ENCODE results near the gene ZNF853. TPM values are rescaled to one million over a fixed set of nuclear protein-coding genes. Genes with fewer than 3 reads are reported as not detected.

ZNF853 gene
- total and polyA plus RNA-seq, 8 donors, result 1.6 to 30.9 (median 5.6) TPM

- no peak overlapping the region for H3K4me3 ChIP-seq
- peaks cover 0 to 35% (median 12%) of the 10 kb centered on the region in 3 donors for H3K27me3 ChIP-seq
- WGBS, 5 donors, result 86 to 92% (median 91%) methylated on average over 10 to 20 of the region's 20 CpGs
- H3K4me1 ChIP-seq, result peaks cover 11 to 25% (median 18%) of the 10 kb centered on the region in 4 donors
- no peak overlapping the region for H3K27ac ChIP-seq
- H3K9me3 ChIP-seq, result no peaks in the 10 kb centered on the region
- TF ChIP-seq POLR2AphosphoS5 (IDR thresholded peaks at IDR 0.05) (no peak), POLR2A (IDR thresholded peaks at IDR 0.05) (no peak)
- TF ChIP-seq, protein P1, sequence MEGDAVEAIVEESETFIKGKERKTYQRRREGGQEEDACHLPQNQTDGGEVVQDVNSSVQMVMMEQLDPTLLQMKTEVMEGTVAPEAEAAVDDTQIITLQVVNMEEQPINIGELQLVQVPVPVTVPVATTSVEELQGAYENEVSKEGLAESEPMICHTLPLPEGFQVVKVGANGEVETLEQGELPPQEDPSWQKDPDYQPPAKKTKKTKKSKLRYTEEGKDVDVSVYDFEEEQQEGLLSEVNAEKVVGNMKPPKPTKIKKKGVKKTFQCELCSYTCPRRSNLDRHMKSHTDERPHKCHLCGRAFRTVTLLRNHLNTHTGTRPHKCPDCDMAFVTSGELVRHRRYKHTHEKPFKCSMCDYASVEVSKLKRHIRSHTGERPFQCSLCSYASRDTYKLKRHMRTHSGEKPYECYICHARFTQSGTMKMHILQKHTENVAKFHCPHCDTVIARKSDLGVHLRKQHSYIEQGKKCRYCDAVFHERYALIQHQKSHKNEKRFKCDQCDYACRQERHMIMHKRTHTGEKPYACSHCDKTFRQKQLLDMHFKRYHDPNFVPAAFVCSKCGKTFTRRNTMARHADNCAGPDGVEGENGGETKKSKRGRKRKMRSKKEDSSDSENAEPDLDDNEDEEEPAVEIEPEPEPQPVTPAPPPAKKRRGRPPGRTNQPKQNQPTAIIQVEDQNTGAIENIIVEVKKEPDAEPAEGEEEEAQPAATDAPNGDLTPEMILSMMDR (IDR thresholded peaks at IDR 0.05), result no peak
- peaks cover 7 to 42% (median 11%) of the 10 kb centered on the region in 4 donors for H3K36me3 ChIP-seq
- intact Hi-C loops (cut with DNase I; ENCODE audit: low total_unique reads), result no loop called here
- DNase-seq, result peak in 1 of 2 donors; percentile 34
Observed at GRCh38 chr7:6616854-6617643, 1.6 kb downstream of the ZNF853 start.

GRCh38 chr7:6618621-6619020, 3.2 kb downstream of the ZNF853 start:
- WGBS, 5 donors, result 74 to 100% (median 86%) methylated on average over 4 of the region's 4 CpGs
- TF ChIP-seq POLR2AphosphoS5 (IDR thresholded peaks at IDR 0.05) (no peak), EP300 (IDR thresholded peaks at IDR 0.05) (no peak), POLR2A (IDR thresholded peaks at IDR 0.05) (no peak)
- TF ChIP-seq, protein P1 (IDR thresholded peaks at IDR 0.05), result no peak
- Histone ChIP-seq H3K27ac (no peak overlapping the region), H3K36me3 (peaks cover 7 to 58% (median 25%) of the 10 kb centered on the region in 4 donors), H3K4me1 (peaks cover 11 to 25% (median 18%) of the 10 kb centered on the region in 4 donors), H3K4me3 (no peak overlapping the region), H3K9me3 (no peaks in the 10 kb centered on the region), H3K27me3 (peaks cover 0 to 31% (median 12%) of the 10 kb centered on the region in 3 donors)
- intact Hi-C loops (cut with DNase I; ENCODE audit: low total_unique reads), result no loop called here
- no peak for DNase-seq

DNA sequence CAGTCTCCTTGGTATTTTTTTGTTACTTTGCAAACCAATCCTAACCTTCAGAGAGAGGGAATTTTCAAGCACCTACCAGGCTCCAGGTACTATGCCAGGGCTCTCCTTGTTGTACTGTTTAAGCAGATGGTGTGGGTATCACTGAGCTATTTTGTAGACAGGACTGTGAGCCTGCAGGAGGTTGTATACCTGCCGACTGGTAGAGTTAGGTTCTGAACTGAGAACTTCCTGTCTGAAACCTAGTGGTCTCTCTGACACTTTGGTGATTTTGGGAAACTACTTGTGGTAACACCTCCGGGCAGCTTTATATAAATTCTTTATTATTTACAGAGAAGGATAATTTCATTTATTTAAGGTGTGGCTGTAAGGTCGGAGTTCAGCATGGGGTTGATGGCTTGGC, 4.6 kb downstream of the ZNF853 start:
- DNase-seq, result no peak
- no peak overlapping the region for H3K4me3 ChIP-seq
- TF ChIP-seq POLR2AphosphoS5 (IDR thresholded peaks at IDR 0.05), result no peak
- no peak for TF ChIP-seq EP300 (IDR thresholded peaks at IDR 0.05)
- TF ChIP-seq POLR2A (IDR thresholded peaks at IDR 0.05), result no peak
- TF ChIP-seq, protein P1 (IDR thresholded peaks at IDR 0.05), result no peak
- H3K27me3 ChIP-seq, result peaks cover 0 to 18% (median 8%) of the 10 kb centered on the region in 3 donors
- H3K27ac ChIP-seq, result no peak overlapping the region
- H3K4me1 ChIP-seq, result peaks cover 11 to 21% (median 14%) of the 10 kb centered on the region in 4 donors
- intact Hi-C loops (cut with DNase I; ENCODE audit: low total_unique reads), result no loop called here
- 35 to 59% (median 57%) methylated on average over 3 of the region's 3 CpGs for WGBS, 5 donors
- peaks cover 7 to 67% (median 32%) of the 10 kb centered on the region in 4 donors for H3K36me3 ChIP-seq
- H3K9me3 ChIP-seq, result no peaks in the 10 kb centered on the region

DNA sequence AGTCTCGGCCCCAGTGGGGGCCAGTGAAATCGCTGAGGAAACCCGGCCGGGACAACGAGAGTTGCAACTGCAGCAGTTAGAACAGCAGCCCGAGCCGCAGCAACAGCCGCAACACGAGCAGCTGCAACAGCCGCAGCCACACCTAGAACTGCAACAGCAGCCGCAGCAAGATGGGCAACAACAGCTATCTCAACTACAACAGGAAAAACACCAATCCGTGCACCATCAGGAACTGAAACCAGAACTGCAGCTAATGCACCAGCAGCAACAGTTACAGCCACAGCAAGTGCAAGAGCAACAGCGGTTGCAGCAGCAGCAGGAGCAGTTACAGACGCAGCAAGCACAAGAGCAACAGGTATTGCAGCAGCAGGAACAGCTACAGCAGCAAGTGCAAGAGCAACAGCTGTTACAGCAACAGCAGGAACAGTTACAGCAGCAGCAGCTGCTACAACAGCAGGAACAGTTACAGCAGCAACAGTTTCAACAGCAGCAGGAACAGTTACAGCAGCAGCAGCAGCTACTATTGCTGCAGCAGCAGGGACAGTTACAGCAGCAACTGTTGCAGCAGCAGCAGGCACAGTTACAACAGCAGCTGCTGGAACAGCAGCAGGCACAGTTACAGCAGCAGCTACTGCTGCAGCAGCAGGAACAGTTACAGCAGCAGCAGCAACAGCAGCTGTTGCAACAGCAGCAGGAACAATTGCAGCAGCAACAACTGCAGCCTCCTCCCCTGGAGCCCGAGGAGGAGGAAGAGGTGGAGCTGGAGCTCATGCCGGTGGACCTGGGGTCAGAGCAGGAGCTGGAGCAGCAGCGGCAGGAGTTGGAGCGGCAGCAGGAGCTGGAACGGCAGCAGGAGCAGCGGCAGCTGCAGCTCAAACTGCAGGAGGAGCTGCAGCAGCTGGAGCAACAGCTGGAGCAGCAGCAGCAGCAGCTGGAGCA, 6.1 kb downstream of the ZNF853 start:
- intact Hi-C loops (cut with DNase I; ENCODE audit: low total_unique reads), result no loop called here
- no peak for DNase-seq
- TF ChIP-seq EP300 (IDR thresholded peaks at IDR 0.05), result no peak
- TF ChIP-seq POLR2AphosphoS5 (IDR thresholded peaks at IDR 0.05), result no peak
- 87 to 91% (median 88%) methylated on average over 17 to 20 of the region's 20 CpGs for WGBS, 5 donors
- H3K4me3 ChIP-seq, result no peak overlapping the region
- H3K4me1 ChIP-seq, result peaks cover under 1 to 12% (median 6%) of the 10 kb centered on the region in 4 donors
- no peaks in the 10 kb centered on the region for H3K9me3 ChIP-seq
- no peak overlapping the region for H3K27ac ChIP-seq
- peaks cover 0 to 6% (median 0%) of the 10 kb centered on the region in 3 donors for H3K27me3 ChIP-seq
- H3K36me3 ChIP-seq, result peaks cover 7 to 73% (median 32%) of the 10 kb centered on the region in 4 donors

Measured in stomach (tissue), 9 donors.